ENCODE data around the gene KIAA0513. TPM values are rescaled to one million over a fixed set of nuclear protein-coding genes. Genes with fewer than 3 reads are reported as not detected.
A peak's percentile ranks its signal among the peaks of the same experiment; 100 is the strongest.

Gene KIAA0513
- total RNA-seq, 1 experiment from 2014 or later, result 4.4 TPM

DNA sequence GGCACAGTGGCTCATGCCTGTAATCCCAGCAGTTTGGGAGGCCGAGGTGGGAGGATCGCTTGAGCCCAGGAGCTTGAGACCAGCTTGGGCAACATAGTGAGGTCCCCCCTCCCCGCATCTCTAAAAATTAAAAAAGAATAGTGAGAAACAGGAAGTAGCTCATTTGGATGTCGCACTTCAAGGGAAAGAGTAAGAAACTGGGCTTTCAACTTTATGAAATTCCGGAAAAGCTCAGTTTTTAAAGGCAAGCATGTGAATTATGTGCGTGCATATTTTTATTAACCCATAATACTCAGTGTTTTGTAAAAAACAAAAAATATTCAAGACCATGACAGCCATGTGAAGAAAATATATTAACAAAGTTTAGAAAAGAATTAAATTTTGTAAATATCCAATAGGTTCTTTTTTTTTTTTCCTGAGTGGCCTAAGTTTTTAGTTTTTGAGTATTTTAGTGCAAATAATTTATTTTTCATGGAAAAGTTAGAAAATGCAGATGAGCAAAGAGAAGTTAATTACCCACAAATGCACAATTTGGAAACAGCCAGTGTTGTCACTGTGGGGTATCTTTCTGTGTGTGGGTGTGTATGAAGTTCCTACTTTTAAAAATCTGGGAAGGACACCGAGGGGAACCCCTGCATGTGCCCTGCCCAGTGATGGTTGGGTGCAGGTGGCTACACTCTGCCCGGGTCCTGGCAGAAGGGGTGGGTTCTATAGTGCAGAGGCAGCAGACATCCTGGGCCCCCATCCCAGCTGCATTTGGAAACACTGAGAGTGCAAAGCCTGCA, 44.7 kb downstream of the KIAA0513 start:
- H3K4me3 ChIP-seq, result no peak overlapping the region
- no peak for DNase-seq
- no peaks in the 10 kb centered on the region for H3K27me3 ChIP-seq
- H3K36me3 ChIP-seq, result no peaks in the 10 kb centered on the region
- no peaks in the 10 kb centered on the region for H3K9me3 ChIP-seq

DNA sequence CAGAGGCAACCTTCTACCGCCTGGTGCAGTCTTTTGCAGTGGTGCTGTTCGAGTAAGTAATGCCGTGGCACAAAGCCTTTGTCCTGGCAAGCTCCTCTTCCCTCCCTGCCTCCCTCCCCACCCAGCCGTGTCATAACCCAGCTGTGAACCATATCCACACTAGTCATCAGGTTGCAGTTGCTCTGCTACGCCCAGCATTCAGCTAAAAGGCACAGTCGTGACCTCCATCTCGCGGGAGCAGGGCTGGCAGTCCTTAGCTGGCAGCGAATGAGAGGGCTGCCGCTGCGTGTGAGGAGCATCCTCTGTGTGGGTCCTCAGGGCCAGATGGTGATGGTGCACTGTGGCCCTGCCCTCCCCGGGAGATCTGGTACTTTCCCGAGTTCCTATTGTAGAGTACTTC, 45.4 kb downstream of the KIAA0513 start:
- peak; percentile 71 for DNase-seq
- Histone ChIP-seq H3K27me3 (no peaks in the 10 kb centered on the region), H3K9me3 (no peaks in the 10 kb centered on the region), H3K36me3 (no peaks in the 10 kb centered on the region), H3K4me3 (no peak overlapping the region)

DNA sequence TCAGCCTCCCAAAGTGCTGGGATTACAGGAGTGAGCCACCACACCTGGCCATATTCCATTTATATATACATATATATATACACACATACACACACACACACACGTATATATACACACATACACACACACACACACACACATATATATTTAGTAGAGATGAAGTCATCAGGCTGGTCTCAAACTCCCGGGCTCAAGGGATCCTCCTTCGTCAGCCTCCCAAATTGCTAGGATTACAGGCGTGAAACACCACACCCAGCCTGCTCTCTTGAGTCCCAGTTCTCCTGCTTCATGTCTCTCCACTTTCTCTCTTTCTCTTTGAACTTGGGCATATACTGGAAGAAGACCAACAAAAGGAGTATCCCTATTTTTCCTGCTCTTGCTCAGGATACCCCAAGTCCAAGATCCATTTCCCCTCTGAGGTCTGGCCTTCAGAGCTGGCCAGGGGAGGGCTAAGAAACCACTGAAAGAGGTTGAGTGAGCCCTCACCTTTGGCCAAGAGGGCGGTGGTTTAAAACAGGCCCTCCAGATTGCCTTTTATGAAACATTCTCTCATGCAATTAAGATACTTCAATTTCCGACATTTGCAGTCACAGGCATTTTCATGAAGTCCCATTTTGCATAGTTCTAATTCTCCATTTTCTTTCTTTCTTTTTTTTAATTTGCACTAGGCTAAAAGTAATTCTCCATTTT, 46.8 kb downstream of the KIAA0513 start:
- no peaks in the 10 kb centered on the region for H3K9me3 ChIP-seq
- no peak for DNase-seq
- H3K27me3 ChIP-seq, result no peaks in the 10 kb centered on the region
- no peaks in the 10 kb centered on the region for H3K36me3 ChIP-seq
- no peak overlapping the region for H3K4me3 ChIP-seq

DNA sequence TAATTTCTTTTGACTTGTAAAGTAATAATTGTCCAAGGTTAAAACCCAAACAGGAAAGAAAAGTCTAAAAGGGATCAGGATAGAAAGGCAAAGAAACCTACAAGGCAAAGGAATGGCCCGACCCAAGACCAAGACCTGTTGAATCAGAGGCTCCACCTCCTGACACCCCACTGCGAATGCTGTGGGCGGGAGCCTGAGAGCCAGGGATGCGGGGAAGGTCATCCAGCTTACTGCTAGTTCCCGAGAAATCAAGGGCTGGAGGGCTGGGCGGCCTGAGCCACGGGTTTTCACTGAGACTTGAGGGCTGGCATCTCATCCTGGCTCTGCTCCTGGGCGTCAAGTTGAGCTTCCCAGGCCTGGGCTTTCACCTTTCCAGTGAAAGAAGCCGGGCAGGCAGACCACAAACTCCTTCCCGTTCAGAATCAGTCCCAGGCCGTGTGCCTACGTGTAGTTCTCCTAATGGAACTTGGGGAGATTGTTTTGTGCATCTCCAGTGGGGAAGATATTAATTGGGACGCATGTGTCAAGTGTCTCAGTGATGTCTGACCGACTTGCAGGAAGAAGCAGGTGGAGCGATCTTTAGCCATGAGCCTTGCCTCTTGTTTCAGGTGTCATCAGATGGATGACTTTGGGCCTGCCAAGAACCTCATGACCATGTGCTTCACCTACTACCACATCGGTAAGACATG, 47.8 kb downstream of the KIAA0513 start:
- no peak overlapping the region for H3K4me3 ChIP-seq
- H3K27me3 ChIP-seq, result no peaks in the 10 kb centered on the region
- DNase-seq, result no peak
- H3K36me3 ChIP-seq, result no peaks in the 10 kb centered on the region
- H3K9me3 ChIP-seq, result no peaks in the 10 kb centered on the region

DNA sequence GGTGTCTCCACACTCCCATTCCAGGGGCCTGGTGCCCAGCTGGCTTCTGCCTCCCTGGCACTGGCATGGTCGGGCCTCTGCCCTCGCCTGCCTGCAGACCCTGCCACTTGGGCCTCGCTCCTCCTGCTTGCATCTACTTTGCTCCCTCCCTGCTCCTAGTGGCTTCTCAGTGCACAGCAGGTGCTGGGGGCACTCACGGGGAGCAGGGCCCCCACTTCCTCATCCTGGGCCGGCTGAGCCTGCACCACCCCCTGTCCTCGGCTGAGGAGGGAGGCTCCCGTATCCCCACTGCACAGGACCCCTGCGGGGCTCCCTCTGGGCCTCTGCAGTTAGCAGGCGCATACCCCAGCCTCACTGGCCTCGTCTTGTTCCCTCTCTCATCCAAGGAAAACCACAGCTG, 49.4 kb downstream of the KIAA0513 start:
- H3K9me3 ChIP-seq, result no peaks in the 10 kb centered on the region
- DNase-seq, result no peak
- no peaks in the 10 kb centered on the region for H3K36me3 ChIP-seq
- no peak overlapping the region for H3K4me3 ChIP-seq
- H3K27me3 ChIP-seq, result no peaks in the 10 kb centered on the region

DNA sequence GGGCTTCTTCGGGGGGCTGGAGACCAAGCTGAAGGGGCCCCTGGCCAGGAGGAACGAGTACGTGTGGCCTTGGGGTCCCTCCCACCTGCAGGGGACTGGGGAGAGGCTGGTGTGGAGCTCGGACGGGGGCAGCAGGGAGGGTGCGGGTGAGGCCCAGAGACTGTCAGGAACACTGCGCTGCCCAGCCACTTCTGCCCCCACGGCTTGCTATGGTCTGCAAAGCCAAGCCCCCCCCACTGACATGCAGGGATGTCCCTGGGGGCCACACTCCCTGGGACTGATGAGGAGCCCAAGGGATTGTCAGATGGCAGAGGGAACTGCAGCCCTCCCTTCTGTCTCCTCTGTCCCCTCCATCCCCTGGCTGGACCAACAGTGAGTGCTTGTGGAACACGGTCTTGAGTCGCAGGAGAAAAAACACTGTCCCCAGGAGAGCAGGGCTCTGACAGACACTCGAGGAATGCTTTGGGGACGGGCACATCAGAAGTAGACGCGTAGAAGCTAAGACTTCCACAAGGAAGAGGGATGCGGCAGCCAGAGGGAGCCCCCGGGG, 50.1 kb downstream of the KIAA0513 start:
- Histone ChIP-seq H3K36me3 (no peaks in the 10 kb centered on the region), H3K4me3 (no peak overlapping the region), H3K27me3 (no peaks in the 10 kb centered on the region), H3K9me3 (no peaks in the 10 kb centered on the region)
- no peak for DNase-seq

DNA sequence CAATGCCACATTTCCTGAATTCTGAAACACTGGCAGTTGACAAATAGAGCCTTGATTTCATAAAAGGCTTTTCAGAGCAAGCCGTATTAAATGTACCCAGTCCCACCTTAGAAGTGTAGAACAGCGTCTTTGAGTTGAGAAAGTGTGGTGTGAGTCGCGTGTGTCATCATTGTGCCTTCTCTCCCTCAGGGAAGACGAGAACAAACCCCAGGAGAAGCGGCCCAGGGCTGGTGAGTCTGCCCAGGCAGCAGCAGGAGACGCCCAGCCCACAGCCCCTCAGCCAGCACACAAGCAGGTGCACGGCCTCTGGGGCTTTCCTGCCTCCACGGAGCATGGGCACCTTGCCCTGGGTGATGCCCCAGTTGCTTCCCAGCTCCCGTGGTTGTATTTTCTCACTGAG, 50.6 kb downstream of the KIAA0513 start:
- Histone ChIP-seq H3K36me3 (no peaks in the 10 kb centered on the region), H3K27me3 (no peaks in the 10 kb centered on the region), H3K4me3 (no peak overlapping the region), H3K9me3 (no peaks in the 10 kb centered on the region)
- DNase-seq, result no peak

DNA sequence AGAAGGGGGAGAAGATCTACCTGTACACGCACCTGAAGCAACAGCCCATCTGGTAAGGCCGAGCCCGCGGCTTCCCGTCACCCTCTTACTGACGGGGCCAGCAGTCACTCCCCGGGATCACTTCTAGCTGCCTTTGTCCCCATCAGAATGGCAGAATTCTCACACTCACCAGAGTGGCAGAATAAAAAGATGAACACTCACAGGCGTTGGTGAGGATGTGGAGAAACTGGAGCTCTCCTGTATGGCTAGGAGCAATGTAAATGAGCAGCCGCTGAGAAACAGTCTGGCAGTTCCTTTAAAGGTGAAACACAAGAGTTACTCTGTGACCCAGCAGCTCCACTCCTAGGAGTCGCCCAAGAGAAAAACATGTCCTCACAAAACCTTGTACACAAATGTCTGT, 51.4 kb downstream of the KIAA0513 start:
- H3K27me3 ChIP-seq, result no peaks in the 10 kb centered on the region
- no peak for DNase-seq
- no peaks in the 10 kb centered on the region for H3K9me3 ChIP-seq
- no peak overlapping the region for H3K4me3 ChIP-seq
- H3K36me3 ChIP-seq, result no peaks in the 10 kb centered on the region

DNA sequence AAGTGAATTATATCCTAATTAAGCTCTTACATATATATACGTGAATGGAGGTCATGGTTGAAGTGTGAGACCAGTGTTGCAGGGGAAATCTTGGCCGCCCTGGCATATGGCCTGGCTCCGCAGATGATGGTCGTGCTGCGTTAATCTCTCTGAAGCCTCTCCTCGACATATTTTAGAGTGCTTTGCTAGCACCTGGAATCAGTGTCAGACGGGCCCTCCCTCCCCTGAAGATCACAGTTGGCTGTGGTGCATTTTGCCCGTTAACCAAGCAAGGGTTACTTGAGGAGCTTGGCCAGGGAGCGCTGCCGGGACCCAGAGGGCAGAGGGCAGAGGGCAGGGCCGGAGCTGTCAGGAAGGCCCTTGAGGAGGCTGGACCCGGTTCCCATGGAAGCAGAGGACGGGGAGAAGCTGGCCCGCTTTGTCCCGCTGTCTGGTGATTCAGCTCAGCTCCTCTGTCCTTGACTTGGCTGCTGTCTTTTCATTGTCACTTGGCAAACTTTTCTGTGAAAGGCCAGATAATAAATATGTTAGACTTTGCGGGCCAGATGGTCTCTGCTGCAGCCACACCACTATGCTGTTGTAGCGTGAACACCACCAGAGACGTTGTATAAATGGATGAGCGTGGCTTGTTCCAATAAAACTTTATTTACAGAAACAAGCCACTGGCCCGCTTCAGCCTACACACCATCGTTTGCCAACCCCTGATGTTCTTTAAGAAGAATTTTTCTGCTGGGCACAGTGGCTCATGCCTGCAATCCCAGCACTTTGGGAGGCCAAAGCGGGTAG, 52.4 kb downstream of the KIAA0513 start:
- Histone ChIP-seq H3K4me3 (no peak overlapping the region), H3K27me3 (no peaks in the 10 kb centered on the region)
- no peak for DNase-seq

DNA sequence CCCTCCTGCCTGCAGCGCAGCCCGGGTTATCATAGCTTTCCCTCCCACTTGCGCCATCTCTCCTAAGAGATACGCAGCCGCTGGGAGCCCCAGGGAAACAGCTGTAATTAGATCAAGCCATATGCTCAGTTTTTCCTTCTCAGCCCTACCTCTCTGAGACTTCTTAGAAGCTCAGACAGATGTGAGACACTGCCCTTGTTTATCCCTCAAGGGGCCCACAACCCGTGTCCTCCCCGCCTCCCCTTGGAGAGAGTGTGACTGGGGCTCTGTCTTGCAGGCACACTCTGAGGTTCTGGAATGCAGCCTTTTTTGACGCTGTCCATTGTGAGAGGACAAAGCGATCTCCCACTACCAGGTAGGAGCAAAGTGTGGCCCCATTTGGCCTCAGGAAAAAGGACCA, 53.4 kb downstream of the KIAA0513 start:
- H3K4me3 ChIP-seq, result no peak overlapping the region
- no peak for DNase-seq

More for the DNA sequence above, 52.4 kb downstream of the KIAA0513 start:
- Histone ChIP-seq H3K9me3 (no peaks in the 10 kb centered on the region), H3K36me3 (no peaks in the 10 kb centered on the region)

DNA sequence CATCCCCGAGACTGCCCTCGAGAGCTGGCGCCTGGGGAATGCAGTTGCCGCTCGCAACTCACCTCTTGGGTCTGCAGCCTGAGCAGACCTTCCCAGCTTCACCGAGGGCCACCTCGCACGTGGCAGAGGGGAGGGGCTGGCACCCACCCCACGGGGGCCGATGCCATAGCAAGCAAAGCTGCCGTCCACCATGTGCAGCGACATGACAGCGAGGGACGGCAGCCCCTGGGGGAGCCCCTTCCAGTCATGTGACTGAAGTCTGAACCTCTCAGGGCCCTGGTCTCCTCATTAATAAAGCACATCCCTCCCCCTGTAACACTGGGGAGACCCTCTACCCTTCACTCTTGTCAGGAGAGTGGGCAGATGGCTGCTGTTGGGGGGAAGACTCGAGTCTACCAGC, 54.2 kb downstream of the KIAA0513 start:
- Histone ChIP-seq H3K4me3 (no peak overlapping the region), H3K36me3 (no peaks in the 10 kb centered on the region), H3K9me3 (no peaks in the 10 kb centered on the region), H3K27me3 (no peaks in the 10 kb centered on the region)
- DNase-seq, result no peak

More for the DNA sequence above, 53.4 kb downstream of the KIAA0513 start:
- H3K27me3 ChIP-seq, result no peaks in the 10 kb centered on the region
- H3K36me3 ChIP-seq, result no peaks in the 10 kb centered on the region
- H3K9me3 ChIP-seq, result no peaks in the 10 kb centered on the region

DNA sequence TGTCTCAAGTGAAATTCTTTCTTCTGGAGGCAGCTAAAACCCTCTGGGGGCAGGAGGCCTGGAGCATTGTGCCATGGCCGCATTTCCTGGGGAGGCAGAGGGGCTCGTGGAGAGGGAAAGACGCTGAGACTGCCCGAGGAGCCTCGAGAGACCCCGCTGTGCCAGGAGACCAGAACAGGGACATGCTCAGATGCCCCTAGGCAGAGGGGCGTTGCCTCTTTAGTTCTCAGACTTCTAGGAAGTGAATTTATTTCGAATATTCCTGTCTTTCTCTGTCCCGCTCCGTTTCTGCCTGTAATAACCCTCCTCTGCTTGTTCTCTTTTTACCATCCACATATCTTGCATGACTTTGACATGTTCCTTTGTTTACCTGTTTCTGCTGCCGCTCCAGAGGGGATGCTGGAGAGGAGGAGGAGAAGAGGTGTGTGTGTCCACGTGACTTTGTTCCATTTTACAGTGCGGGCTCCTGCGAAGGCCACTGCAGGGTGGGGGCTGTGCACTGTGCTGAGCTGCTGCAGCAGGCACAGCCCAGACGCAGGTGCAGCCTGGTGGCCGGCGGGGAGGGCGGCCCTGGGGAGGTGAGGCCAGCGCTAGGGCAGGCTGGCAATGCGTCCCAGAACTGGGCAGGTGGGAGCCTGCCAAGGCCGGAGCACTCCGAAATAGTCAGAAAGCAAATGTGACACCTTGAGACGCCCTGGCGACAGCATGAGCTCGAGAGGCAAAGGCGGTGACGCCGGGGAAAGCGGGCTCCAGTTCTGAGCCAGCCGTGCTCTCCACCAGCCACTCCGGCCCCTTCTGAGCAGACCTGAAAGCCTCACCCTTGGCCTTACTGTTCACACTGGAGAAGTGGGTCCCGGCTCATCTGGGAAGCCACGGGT, 54.8 kb downstream of the KIAA0513 start:
- H3K36me3 ChIP-seq, result no peaks in the 10 kb centered on the region
- no peaks in the 10 kb centered on the region for H3K27me3 ChIP-seq
- DNase-seq, result no peak
- no peak overlapping the region for H3K4me3 ChIP-seq
- H3K9me3 ChIP-seq, result no peaks in the 10 kb centered on the region

DNA sequence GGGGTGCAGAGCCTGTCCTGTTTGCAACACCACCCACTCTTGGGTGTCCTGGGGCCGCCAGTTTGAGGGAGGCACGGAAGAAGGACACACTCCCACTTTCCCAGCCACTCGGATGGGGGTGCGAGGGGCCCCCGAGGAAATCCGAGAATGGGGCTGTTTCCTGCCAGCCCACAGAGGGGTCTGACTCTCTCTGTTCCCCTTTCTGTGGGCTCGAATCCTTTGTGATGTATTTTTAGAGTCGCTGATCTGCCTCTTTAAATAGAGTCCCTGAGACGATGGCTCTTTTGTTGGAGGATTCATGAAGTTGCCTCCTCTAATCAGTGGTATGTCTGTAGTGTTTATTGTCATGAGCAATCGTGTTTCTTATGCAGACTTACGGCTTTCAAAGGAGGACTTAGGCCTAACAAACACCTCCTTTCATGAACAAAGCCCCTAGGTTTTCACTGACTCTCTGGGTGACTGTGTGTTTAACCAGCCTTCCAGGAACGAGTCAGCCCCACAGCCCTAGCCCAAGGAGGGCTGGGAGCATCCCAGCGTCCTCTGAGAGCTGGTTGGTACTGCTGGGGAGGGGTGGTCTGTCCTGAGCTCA, 55.5 kb downstream of the KIAA0513 start:
- H3K36me3 ChIP-seq, result no peaks in the 10 kb centered on the region
- no peak for DNase-seq
- no peak overlapping the region for H3K4me3 ChIP-seq
- no peaks in the 10 kb centered on the region for H3K9me3 ChIP-seq
- no peaks in the 10 kb centered on the region for H3K27me3 ChIP-seq

DNA sequence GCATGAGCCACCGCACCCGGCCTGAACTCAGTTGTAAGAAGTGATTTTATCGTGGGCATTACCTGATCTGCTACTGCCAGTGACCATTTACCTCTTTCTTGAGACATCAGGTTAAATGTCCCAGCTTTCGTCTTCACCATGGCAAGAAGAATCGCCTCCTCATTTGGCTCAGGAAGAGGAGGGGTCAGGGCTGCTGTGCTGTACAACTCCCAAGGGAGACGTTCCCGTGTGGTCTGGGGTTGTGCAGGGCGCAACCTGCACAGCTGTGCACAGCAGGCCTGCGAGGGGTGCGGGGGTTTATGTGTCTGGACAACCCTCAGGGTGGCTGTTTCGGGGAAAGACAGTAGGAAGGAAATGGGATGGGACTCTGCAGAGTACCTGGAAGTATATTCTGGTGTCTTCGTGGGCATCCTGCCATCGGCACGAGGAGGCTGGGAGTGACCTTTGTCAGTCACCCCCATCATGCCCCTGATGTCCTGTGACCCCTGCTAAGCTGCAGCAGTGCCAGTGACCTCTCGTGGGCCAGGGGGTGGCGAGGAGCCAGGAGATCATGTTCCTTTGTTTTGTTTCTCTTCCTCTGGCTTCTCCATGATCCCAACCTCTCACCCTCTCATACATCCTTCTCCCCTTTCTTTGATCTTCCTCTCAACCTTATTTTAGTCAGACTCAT, 57.4 kb downstream of the KIAA0513 start:
- H3K36me3 ChIP-seq, result no peaks in the 10 kb centered on the region
- DNase-seq, result no peak
- no peaks in the 10 kb centered on the region for H3K9me3 ChIP-seq
- H3K27me3 ChIP-seq, result no peaks in the 10 kb centered on the region
- no peak overlapping the region for H3K4me3 ChIP-seq

DNA sequence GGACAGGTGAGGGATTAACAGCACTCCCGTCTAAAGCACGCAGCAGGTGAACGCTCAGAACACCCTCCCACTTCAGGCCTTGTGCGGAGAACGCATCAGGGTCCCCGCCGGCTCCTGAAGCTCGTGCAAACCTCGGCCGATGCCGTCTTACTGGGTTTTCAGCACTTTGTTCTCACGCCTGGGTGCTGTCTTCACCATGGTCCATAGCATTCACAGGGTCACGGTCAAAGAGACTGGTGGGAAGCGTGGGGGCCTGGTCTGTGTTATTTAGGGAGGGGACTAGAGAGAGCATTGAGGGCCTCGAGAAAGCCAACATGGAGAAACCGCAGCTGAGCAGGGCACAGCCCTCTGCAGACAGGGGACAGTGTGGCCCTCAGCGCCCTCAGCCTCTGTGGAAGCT, 58.1 kb downstream of the KIAA0513 start:
- no peak for DNase-seq
- Histone ChIP-seq H3K27me3 (no peaks in the 10 kb centered on the region), H3K4me3 (no peak overlapping the region), H3K36me3 (no peaks in the 10 kb centered on the region), H3K9me3 (no peaks in the 10 kb centered on the region)
